Measurements from ENCODE around the gene COX7A1.

GRCh38 chr19:36142496-36142895 is 9.8 kb downstream of the COX7A1 start:
- TF ChIP-seq CTCF (conservative IDR thresholded peaks at IDR 0.05 in 1 of 2, IDR thresholded peaks at IDR 0.05 in 1 of 2; ENCODE audit: low read depth in 1 of 2, low read length in 2 of 2) (no peak), EZH2 (IDR thresholded peaks at IDR 0.05; ENCODE audit: low read length, missing control alignments) (no peak)

Measured in fibroblast of lung (primary cell).